ENCODE data around the gene TEX9.

DNA sequence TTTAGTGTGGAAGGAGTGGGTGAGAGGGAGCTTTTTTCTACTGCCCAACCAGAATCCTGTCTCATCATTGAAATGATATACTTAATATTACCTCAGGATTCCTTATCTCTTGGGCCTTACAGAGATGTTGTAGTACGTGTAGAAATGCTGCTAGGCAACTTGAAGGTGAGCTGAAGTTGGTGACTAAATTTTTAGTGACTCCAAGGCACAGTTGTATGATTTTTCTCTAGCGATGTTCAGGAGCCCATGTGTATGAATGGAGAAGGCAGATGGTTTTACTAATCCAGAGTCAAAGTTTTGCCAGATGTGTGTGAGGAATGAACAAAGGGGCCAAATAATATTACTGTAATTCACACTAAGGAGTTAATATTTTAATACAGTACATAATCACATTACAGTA, 42.8 kb upstream of the TEX9 start:
- TF ChIP-seq CTCF (IDR thresholded peaks at IDR 0.05) (no peak), SIN3A (IDR thresholded peaks at IDR 0.05; ENCODE audit: borderline replicate concordance, insufficient read depth, low read depth, low read length) (no peak)
- TF ChIP-seq, protein P1, sequence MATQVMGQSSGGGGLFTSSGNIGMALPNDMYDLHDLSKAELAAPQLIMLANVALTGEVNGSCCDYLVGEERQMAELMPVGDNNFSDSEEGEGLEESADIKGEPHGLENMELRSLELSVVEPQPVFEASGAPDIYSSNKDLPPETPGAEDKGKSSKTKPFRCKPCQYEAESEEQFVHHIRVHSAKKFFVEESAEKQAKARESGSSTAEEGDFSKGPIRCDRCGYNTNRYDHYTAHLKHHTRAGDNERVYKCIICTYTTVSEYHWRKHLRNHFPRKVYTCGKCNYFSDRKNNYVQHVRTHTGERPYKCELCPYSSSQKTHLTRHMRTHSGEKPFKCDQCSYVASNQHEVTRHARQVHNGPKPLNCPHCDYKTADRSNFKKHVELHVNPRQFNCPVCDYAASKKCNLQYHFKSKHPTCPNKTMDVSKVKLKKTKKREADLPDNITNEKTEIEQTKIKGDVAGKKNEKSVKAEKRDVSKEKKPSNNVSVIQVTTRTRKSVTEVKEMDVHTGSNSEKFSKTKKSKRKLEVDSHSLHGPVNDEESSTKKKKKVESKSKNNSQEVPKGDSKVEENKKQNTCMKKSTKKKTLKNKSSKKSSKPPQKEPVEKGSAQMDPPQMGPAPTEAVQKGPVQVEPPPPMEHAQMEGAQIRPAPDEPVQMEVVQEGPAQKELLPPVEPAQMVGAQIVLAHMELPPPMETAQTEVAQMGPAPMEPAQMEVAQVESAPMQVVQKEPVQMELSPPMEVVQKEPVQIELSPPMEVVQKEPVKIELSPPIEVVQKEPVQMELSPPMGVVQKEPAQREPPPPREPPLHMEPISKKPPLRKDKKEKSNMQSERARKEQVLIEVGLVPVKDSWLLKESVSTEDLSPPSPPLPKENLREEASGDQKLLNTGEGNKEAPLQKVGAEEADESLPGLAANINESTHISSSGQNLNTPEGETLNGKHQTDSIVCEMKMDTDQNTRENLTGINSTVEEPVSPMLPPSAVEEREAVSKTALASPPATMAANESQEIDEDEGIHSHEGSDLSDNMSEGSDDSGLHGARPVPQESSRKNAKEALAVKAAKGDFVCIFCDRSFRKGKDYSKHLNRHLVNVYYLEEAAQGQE (IDR thresholded peaks at IDR 0.05; ENCODE audit: insufficient read depth in 1 of 2, low read depth in 2 of 2, low read length in 1 of 2): no peak

Data from Panc1 (cell line).